Mucosa of descending colon (tissue), 3 donors: ENCODE data around the gene PIGU. TPM values are rescaled to one million over a fixed set of nuclear protein-coding genes. Genes with fewer than 3 reads are reported as not detected.

Experiments
- ATAC-seq: fragments of 200-7000 bp; cut with Tn5 transposase; one replicate; pipeline ENCODE4 v1.9.1; 2020; ENCODE audit warnings: mild to moderate bottlenecking, moderate library complexity
- DNase-seq, 3 donors: peaks; one replicate each; pipeline ENCODE4 v3.0.0-alpha.2; 2020
- H3K36me3 ChIP-seq: fragments of 200-600 bp; one replicate; pipeline ENCODE4 v1.8.0; 2021; ENCODE audit warnings: low read depth, mild to moderate bottlenecking
- H3K4me1 ChIP-seq: fragments of 200-600 bp; one replicate; pipeline ENCODE4 v1.8.0; 2021; ENCODE audit warnings: low read depth, mild to moderate bottlenecking
- H3K4me3 ChIP-seq: fragments of 200-600 bp; one replicate; pipeline ENCODE4 v1.8.0; 2021; ENCODE audit warnings: mild to moderate bottlenecking
- H3K9me3 ChIP-seq: fragments of 200-600 bp; one replicate; pipeline ENCODE4 v1.8.0; 2021; ENCODE audit warnings: mild to moderate bottlenecking
- CTCF ChIP-seq: fragments of 200-600 bp; IDR thresholded peaks from one replicate; pipeline ENCODE4 v1.8.0; 2022; ENCODE audit warnings: antibody characterized with exemption, mild to moderate bottlenecking
- intact Hi-C, 2 donors: fragments of 100-400 bp; cut with DNase I in 1 of 2; cut with micrococcal nuclease in 1 of 2; formaldehyde crosslinking; loops; one replicate each; pipeline versions ENCODE4 v1.11.0 to v1.11.1; 2022; cut with DNase I, micrococcal nuclease
- total RNA-seq, 3 donors: library from RNA; stranded (reverse); fragmentation: NEBNext Ultra II Directional in 2 of 3; extraction: Animal tissue kit (Norgen Biotek cat#: 25700) in 2 of 3; gene quantifications; one replicate each; pipeline versions ENCODE4 v1.2.1 to v1.2.4, GENCODE V29; 2021 to 2023
- donor health status: DM: no; HTN: no; CAD: no; lungs with moderate emphysema.
- donor health status: DM: no; HTN: no; CAD: no.
- donor health status: DM: no; HTN: yes; CAD: no.

The PIGU gene
- total RNA-seq, 3 donors from 2014 or later: 14.4 to 26.3 (median 24.3) TPM

DNA sequence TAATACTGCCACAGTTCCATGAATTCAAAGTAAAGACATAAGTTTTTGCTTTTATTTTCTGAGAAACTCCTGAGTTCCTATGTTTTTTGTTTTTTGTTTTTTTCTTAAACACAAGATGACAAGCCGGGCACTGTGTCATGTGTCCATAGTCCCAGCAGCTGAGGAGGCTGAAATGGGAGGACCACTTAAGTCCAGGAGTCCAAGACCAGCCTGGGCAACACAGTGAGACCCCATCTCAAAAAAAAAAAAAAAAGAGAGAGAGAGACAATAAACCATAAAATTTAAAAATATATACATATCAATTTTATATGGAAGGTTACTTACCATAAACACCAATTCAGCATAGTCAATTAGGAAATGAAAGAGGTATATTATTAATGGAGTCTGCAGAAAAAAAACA is 31.9 kb downstream of the PIGU start:
- peaks cover 17% of the 10 kb centered on the region for H3K4me1 ChIP-seq
- no peak for ATAC-seq
- no peak for DNase-seq
- intact Hi-C loops: no loop called here
- no peaks in the 10 kb centered on the region for H3K36me3 ChIP-seq
- no peak overlapping the region for H3K4me3 ChIP-seq
- TF ChIP-seq CTCF: no peak
- H3K9me3 ChIP-seq: no peaks in the 10 kb centered on the region

DNA sequence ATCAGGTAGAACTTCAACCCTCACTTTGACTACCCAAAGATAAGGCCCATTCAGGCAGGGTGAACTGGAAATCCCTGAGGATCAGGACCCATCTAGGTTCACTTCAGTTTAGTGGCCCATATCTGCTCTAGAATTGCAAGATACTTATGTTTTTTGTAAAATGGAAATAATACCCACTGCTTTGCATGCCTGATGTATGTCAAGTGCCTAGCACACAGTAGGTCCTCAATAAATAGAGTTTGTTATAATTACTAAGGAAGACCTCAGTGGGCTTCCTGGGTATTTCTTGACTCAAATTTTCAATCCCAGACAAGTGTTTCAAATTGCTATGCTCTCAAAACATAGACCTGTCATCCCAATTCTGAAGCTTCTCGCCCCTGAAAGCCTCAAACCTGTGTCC is 32.5 kb downstream of the PIGU start:
- intact Hi-C loops: no loop called here
- Histone ChIP-seq H3K4me3 (no peak overlapping the region), H3K9me3 (no peaks in the 10 kb centered on the region), H3K4me1 (peaks cover 23% of the 10 kb centered on the region), H3K36me3 (no peaks in the 10 kb centered on the region)
- DNase-seq (no peak), ATAC-seq (no peak)
- no peak for TF ChIP-seq CTCF

DNA sequence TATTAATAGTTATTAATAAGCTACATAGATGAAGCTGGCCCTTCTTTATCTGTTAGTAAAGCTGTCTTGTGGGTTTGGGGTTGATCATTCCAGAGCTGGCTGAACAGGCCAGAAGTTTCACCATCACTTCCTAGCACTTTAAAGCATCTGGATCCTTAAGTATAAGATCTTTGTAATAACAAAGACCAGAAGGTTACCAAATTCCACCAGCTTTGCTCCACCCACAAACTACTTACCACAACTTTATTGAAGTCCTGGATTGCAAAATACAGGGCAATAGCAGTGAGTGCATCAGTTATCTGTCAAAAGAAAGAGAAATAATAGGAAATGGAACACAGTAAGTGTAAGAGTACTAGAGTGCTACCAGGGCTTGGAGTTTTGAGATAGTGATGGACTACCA is 33.0 kb downstream of the PIGU start:
- TF ChIP-seq CTCF: no peak
- ATAC-seq (no peak), DNase-seq (no peak)
- intact Hi-C loops: no loop called here
- Histone ChIP-seq H3K36me3 (no peaks in the 10 kb centered on the region), H3K4me3 (no peak overlapping the region), H3K4me1 (peaks cover 24% of the 10 kb centered on the region), H3K9me3 (no peaks in the 10 kb centered on the region)

GRCh38 chr20:34642009-34642408 is 34.9 kb downstream of the PIGU start:
- peaks cover 24% of the 10 kb centered on the region for H3K4me1 ChIP-seq
- DNase-seq: no peak
- ATAC-seq: peak; percentile 22
- no peaks in the 10 kb centered on the region for H3K9me3 ChIP-seq
- no peak overlapping the region for H3K4me3 ChIP-seq
- no peaks in the 10 kb centered on the region for H3K36me3 ChIP-seq
- no peak for TF ChIP-seq CTCF
- intact Hi-C loops: no loop called here

- no peaks in the 10 kb centered on the region for H3K36me3 ChIP-seq
- peak; percentile 95 for ATAC-seq
- no peak overlapping the region for H3K4me3 ChIP-seq
- peak; percentile 88 to 93 (median 89) for DNase-seq
- no peak for TF ChIP-seq CTCF
- no peaks in the 10 kb centered on the region for H3K9me3 ChIP-seq
- peaks cover 34% of the 10 kb centered on the region for H3K4me1 ChIP-seq
- intact Hi-C loops: no loop called here
Observed at GRCh38 chr20:34639755-34640222, 37.1 kb downstream of the PIGU start.

- H3K4me3 ChIP-seq: no peak overlapping the region
- no peak for TF ChIP-seq CTCF
- peaks cover 43% of the 10 kb centered on the region for H3K4me1 ChIP-seq
- intact Hi-C loops: no loop called here
- ATAC-seq: no peak
- DNase-seq: no peak
- H3K36me3 ChIP-seq: no peaks in the 10 kb centered on the region
- H3K9me3 ChIP-seq: no peaks in the 10 kb centered on the region
Observed at GRCh38 chr20:34638532-34638931, 38.4 kb downstream of the PIGU start.
